HG02943 (cell line): ENCODE results near the gene MYL2.
"Not testable (repeated sequence)": the region's sequence is repeated elsewhere in the genome, so short reads cannot be mapped to it uniquely, and the experiment has no call there.

Source experiments
- ATAC-seq: cut with Tn5 transposase; IDR thresholded peaks from one replicate; pipeline ENCODE4 v1.9.1; 2021; ENCODE audit warnings: mild to moderate bottlenecking, low read depth, moderate library complexity; ENCODE audit not compliant: unreplicated experiment

Gene MYL2

GRCh38 chr12:110920324-110920910 is at the start of gene MYL2:
Gene MYL2, minus strand, starts transcription at chr12:110920579. Its CDS starts 50 bp downstream, at chr12:110920529.
- ATAC-seq: no peak

- ATAC-seq: no peak
These were observed 45.8 kb upstream of the MYL2 start for GRCh38 chr12:110966081-110966760.

GRCh38 chr12:110965574-110965973 is 45.2 kb upstream of the MYL2 start:
- ATAC-seq: no peak

GRCh38 chr12:110960795-110961194 is 40.4 kb upstream of the MYL2 start:
- ATAC-seq: no peak

GRCh38 chr12:110957652-110958051 is 37.3 kb upstream of the MYL2 start:
- ATAC-seq: no peak

GRCh38 chr12:110957159-110957558 is 36.8 kb upstream of the MYL2 start:
- no peak for ATAC-seq

- ATAC-seq: not testable (repeated sequence)
These were observed 30.5 kb upstream of the MYL2 start for GRCh38 chr12:110950867-110951266.

- not testable (repeated sequence) for ATAC-seq
These were observed 30.1 kb upstream of the MYL2 start for GRCh38 chr12:110950466-110950865.

GRCh38 chr12:110948041-110948440 is 27.7 kb upstream of the MYL2 start:
- no peak for ATAC-seq

- no peak for ATAC-seq
These were observed 23.0 kb upstream of the MYL2 start for GRCh38 chr12:110943373-110943772.

- ATAC-seq: no peak
These were observed 21.0 kb upstream of the MYL2 start for GRCh38 chr12:110941391-110941790.

- no peak for ATAC-seq
These were observed 20.6 kb upstream of the MYL2 start for GRCh38 chr12:110940933-110941332.

GRCh38 chr12:110940296-110940695 is 19.9 kb upstream of the MYL2 start:
- ATAC-seq: no peak

- no peak for ATAC-seq
These were observed 16.8 kb upstream of the MYL2 start for GRCh38 chr12:110937104-110937641.

GRCh38 chr12:110936367-110937103 is 16.2 kb upstream of the MYL2 start:
- no peak for ATAC-seq

GRCh38 chr12:110935588-110935987 is 15.2 kb upstream of the MYL2 start:
- ATAC-seq: no peak

GRCh38 chr12:110934093-110934852 is 13.9 kb upstream of the MYL2 start:
- ATAC-seq: no peak

GRCh38 chr12:110933326-110933974 is 13.1 kb upstream of the MYL2 start:
- no peak for ATAC-seq

- ATAC-seq: no peak
These were observed 11.7 kb upstream of the MYL2 start for GRCh38 chr12:110932046-110932445.

GRCh38 chr12:110931315-110931728 is 10.9 kb upstream of the MYL2 start:
- no peak for ATAC-seq
